HG03097 (cell line): ENCODE data around the gene VPREB1.
"Not testable (repeated sequence)": the region's sequence is repeated elsewhere in the genome, so short reads cannot be mapped to it uniquely, and the experiment has no call there.

Experiments
- ATAC-seq: cut with Tn5 transposase; IDR thresholded peaks from one replicate; pipeline ENCODE4 v1.9.1; 2021; ENCODE audit not compliant: unreplicated experiment, low FRiP score

Gene VPREB1

GRCh38 chr22:22292656-22293055, 48.1 kb downstream of the VPREB1 start:
- not testable (repeated sequence) for ATAC-seq

- ATAC-seq: not testable (repeated sequence)
These were observed 48.9 kb downstream of the VPREB1 start for GRCh38 chr22:22293436-22293835.

- not testable (repeated sequence) for ATAC-seq
These were observed 50.1 kb downstream of the VPREB1 start for GRCh38 chr22:22294641-22295040.
